Limb (tissue), 2 donors: ENCODE results near the gene UCP2.
"Not testable (repeated sequence)": the region's sequence is repeated elsewhere in the genome, so short reads cannot be mapped to it uniquely, and the experiment has no call there.

ENCODE experiments used
- DNase-seq, 2 donors: peaks; one replicate each; pipeline ENCODE4 v3.0.0-alpha.2; 2016; ENCODE audit errors: extremely low spot score in 2 of 2

UCP2 gene

DNA sequence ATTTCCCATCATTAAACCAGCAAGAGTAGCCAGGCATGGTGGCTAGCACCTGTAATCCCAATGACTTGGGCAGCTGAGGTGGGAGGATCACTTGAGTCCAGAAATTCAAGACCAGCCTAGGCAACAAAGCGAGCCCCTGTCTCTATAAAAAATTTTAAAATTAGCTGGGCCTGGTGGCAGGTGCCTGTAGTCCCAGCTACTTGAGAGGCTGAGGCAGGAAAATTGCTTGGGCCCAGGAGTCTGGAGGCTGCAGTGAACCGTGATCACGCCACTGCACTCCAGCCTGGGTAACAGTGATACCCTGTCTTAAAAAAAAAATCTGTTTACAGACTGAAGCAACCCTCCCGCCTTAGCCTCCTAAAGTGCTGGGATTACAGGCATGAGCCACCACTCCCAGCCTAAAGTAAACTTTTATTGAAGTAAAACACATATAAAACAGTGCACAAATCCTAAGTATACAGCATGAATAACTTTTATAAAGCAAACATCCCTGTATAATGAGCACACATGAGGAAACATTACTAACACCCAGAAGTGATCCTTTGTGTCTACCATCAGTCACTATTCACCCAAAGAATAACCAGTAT, 13.6 kb upstream of the UCP2 start:
- no peak for DNase-seq

DNA sequence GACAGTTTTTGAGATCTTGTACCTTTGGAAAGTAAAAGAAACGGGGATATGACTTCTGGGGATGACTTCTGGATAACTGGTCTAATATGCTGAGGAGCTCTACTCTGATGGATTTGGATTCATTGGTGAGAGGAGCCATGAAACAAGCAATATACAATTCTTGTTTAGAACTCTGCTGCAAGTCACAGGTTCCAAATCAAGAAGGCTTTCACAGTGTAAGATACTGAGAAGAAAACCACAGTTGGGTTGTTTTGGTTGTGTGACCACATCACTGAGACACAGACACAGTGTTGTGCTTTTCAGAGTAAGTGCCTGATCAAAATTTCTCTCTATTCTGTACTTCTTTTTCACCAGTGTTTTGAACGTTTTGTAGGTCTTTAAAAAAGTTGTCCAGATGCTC, 13.1 kb upstream of the UCP2 start:
- DNase-seq, result no peak

DNA sequence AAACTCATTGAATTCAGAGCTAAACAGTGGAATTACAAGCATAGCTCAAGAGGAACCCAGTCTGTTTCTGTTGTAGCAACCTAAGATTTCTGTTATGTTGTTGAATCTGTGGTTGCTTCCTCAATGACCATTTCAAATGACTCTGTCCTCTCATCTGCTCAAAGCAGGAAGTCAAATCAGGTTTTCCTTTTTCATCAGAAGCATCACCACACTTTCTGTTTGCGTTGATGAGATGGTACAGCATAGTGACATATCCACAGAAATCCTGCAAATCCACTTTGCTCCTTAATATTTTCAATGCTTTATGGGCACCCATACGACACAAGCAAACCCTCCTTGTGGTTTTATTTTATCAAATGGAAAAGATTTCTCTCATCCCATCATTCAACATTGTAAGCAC, 12.6 kb upstream of the UCP2 start:
- no peak for DNase-seq

DNA sequence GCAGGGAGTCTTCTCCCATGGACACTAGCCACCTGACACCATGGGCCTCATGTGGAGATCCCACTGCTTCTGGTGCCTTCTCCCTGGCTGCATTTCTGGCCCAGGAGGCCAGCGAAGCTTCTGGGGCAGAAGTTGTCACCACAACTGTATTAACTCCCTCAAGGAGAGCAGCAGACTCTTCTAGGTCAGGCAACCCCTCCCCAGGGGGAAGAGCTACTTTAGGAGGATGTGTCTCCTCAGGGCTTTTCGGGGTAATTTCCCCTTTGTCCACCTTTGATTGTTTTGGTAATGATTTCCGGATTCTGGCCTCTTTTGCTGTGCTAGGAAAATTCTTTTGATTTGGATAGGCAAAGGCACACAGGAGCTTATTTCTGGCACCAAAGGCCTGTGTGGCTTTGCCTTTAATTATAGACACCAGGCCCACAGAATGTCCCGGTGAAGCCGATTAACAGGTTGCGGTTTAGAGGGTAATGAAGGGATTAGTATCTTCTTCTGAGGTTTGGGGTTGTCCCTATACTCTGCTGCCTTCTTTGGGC, 8.9 kb upstream of the UCP2 start:
- no peak for DNase-seq

DNA sequence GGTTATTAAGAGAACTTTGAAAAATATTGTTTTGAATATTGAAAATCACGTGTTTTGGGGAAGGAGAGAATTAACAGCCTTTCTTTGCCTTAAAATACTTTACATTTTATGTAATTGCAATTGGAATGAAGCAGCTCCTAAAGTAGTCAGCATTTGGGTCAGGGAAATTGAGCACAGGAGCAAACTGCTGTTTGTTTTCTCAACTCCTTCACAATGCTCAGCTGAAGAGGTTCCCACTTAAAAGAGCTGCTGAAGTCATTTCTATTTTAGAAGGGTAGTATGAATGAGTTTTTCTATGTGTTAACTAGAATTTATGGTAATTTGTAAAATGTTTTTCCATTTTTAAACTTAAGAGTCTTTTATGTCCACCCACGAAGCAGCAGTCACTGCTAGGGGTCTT, 8.1 kb upstream of the UCP2 start:
- no peak for DNase-seq

DNA sequence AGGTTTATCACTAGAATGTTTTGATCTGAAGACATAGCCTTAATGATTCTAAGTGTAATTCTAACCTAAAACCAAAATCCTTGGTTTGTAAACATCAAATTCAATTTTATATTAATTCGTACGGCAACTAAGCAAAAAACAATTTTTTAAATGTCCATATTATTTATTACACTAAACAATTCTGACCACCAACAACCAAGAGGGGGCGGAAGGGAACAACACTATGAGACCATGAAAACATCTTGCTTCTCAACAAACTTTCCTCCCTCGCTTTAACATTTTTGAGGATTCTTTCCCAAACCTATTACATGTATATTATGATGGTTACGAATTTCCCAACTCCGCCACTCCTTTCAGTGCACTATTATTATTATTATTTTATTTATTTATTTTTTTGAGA, 6.5 kb upstream of the UCP2 start:
- no peak for DNase-seq

DNA sequence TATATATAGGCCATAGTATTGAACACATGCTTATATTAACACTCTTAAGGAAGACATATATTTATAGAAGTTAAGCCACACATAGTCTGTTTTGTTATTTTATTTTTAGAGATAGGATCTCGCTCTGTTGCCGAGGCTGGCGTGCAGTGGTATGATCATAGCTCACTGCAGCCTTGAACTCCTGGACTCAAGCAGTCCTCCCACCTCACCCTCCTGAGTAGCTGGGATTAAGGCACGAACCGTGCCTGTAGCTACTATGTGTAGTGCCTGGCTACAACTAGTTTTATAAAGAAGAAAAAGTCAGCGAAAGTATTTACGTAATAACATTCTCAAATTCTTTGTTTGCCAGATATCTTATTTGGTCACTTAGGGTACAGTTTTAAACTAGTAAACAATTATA, 5.6 kb upstream of the UCP2 start:
- DNase-seq, result no peak

DNA sequence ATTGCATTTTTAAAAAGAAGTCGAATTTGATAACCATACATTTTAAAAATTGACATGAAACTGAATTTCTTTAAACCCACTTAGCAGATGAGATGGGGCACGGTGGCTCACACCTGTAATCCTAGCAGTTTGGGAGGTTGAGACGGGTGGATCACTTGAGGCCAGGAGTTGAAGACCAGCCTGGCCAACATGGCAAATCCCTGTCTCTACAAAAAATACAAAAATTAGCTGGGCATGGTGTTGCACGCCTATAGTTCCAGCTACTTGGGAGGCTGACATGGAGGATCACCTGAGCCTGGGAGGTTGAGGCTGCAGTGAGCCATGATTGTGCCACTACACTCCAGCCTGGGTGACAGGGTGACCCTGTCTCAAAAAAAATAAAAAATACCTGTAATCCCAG, 3.0 kb upstream of the UCP2 start:
- not testable (repeated sequence) for DNase-seq

DNA sequence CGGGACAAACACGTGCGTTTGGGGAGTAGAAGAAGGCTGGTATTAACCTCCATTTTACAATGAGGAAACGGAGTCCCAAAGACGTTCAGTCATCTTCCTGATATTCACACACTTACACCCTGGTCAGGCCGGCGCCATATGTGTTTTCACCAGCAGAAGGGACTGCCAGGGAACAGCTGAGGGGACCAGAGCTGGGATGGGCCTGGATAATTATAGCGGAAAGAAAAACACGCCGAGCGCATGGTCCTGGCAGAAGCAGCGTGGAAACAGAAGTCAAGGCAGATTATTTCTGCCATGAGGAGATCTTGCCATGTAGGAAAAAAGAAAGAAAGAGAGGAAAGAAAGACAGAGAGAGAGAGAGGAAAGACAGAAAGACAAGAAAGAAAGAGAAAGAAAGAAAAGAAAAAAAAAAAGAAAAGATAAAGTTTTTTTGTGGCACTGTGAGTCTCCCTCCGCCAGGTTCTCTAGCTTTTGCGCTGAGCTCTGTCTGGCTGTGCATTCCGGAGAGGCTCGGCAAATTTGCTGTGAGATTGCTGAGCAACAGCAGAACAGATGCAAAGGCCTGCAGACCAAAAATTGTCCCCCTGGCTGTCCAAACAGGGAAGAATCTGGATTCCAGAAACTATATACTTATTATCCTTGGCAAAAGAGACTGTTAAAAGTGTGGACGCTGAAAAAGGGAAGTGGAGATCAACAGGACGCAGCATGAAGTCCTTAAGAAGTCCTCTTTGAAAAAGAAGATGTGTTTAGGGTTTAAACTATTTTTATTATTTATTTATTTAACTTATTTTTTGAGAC, 1.3 kb upstream of the UCP2 start:
- peak in 1 of 2 donors; percentile 37 for DNase-seq

DNA sequence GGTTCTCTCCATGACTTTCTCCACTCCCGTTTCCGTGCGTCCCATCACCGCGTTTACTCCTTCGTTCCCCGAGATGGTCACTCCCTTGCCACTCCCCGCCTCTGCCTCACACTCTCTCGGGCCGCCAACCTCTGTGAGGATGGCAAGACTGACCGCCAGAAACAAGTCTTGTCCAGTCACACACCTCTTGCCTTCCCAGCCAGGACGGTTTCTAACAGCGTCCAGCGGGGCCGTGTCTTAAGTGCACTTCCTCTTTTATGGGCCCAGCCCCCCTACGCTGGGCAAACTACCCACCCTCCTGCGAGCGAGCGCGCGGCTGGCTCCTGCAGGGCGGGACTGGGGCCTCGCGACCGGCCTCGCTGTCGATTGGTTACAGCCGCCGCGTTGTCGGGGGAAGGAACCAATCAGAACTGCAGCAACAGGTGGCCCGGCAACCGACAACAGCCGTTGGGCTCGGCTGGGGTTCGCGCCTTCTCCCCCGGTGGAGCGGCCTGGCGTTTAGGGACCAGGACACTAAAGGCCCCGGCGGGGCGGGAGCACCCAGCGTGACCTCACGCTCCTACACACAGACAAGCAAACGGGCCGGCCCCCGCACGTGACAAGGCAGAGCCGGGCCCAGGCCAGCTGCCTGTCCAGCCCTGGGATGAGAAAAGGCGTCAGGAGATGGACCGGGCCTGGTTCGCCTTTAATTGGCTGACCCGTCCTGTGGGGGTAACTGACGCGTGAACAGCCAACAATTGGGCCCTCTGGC, 522 bp upstream of the UCP2 start:
- peak; percentile 90 to 92 for DNase-seq

DNA sequence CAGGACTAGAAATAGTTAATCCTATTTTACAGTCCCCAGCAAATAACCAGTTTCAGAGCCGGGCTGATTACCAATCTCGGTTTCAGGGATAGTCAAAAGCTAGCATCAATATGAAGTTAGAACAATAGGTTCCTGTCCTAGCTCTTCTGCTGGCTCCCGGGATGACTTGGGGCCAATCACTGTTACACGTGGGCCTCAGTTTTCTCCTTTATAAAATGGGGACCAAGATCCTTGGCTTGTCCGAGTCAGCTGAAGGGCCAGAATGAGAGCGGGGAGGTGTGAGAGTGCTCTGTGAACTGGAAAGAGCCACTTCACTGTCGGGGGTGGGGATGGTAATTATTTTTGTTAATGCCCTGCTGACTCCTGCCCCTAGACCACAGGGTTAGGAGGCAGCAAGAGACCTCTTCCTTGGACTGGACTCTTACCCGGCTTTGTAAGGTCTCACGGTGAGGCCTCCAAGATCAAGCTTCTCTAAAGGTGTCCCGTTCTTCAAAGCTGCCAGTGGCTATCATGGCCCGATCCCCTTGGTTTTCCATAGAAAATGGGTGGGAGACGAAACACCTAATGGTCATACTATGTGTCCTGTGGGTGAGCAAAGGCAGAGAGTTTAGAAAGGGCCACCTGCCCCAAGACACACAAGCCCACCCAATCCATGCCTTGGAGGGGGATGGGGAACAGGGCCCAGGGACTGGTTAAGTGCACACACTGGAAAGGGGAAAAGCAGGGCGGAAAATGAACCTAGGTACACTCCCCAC, 1.4 kb downstream of the UCP2 start:
- no peak for DNase-seq

DNA sequence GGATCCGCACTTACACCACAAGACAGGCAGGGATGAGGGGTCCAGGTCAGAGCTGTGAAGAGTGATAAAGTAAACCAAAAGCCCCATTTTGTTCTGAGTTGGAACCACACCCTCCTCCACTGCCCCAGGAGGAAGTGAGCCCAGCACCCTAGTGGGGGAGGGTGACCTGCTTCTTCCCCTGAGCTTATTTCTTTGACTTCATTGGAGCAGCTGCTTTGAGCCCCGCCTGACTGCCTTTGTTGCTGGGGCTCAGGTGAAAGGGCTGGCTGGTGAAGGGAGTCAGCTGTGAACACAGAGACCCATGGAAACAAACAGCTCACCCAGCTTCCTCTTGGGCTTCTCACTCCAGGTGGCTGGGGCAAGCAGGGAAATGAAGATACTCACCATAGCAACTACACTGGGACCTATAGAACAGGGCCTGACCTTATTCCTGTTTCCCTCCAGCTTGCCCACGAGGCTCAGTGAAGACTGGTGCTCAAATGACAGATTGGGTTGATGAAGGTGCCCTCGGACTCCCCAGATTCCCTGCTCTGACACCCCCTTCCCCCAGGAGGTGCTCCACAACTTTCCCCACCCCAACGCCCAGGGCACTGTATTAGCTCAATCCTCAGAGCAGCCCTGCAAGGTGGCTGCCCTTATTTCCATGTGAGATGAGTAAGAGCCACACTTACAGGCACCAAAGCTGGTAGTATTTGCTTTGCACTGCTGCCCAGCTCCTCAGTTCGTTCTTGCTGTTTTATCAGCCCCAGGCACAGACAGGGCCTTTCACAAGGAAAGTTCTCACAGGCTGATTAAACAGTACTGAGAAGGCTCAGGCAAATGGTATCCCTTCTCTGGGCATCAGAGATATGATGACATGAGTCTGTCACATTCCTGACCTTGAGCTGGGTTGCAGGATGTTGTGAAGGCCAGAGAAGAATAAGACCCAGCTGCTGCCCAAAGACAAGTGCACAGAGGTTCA, 2.4 kb downstream of the UCP2 start:
- no peak for DNase-seq

DNA sequence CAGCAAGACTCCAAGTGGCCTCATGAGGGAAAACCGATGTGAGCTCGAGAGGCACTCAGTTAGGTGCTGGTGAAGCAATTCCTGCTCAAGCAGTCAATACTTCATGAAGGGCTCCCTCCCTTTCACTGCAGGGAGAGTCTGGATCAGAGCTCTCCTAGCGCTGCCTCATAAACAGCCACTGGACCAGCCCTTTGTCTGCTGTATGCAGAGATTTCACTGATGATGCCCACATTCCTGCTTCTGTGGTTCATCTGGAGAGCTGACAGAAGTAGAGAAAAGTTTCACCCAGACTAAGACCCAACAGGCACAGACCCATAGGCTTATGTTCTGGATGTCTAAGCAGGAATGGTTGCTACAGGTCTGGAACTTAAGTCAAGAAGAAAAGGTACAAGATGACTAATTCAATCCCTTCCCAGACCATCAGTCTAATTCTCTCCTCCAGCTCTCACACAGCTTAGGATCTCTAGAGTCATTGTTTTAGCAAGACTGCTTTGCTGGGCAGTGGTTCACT, 4.0 kb downstream of the UCP2 start:
- no peak for DNase-seq

DNA sequence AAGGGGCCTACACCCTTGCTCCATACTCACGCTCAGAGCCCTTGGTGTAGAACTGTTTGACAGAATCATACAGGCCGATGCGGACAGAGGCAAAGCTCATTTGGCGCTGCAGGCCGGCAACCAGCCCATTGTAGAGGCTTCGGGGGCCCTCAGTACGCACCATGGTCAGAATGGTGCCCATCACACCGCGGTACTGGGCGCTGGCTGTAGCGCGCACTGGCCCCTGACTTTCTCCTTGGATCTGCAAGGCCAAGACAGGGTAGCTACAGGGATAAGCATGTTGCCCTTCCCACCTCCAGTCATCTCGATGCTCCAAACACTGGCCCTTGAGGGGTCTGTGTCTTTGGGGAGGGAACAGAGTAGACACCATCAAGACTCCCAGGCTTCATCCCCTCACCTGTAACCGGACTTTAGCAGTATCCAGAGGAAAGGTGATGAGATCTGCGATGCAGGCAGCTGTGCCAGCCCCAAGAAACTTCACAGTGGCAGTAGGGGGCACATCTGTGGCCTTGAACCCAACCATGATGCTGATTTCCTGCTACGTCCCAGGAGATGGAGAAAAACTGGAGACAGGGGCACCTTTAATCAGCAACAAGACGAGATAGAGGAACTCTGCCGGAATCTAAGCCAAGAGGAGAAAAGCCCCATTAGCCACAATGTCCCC, 4.7 kb downstream of the UCP2 start:
- no peak for DNase-seq

DNA sequence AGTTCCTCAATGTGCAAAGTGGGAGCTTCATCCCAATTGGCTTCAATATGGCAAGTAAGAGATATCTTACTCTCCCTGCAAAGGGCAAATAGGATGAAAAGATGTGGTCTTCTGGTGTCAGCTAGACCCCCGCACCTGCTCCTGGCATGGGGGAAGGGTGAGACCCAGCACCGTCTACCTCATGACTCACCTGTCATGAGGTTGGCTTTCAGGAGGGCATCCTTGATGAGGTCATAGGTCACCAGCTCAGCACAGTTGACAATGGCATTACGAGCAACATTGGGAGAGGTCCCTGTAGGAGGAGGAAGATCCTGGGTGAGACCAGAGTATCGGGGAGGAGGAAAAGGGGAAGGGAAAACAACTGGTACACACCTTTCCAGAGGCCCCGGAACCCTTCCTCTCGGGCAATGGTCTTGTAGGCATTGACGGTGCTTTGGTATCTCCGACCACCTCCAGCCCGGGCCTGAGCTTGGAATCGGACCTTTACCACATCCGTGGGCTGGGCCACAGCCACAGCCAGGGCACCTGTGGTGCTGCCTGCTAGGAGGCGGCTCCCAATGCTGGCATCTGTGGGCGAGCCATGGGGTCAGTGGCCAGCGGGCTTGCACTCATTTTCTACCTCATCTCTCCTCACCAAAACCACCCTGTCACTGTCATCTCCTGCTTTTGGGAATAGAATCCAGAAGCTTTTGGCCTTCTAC, 6.0 kb downstream of the UCP2 start:
- no peak for DNase-seq

DNA sequence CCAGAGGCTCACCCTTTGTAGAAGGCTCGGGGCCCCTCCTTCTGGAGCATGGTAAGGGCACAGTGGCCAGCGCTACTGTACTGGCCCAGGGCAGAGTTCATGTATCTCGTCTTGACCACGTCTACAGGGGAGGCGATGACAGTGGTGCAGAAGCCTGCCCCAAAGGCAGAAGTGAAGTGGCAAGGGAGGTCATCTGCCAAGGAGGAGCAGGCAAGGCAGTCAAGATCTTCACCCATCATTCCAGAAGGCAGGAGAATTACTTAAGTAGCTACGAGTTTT, 7.2 kb downstream of the UCP2 start:
- no peak for DNase-seq

DNA sequence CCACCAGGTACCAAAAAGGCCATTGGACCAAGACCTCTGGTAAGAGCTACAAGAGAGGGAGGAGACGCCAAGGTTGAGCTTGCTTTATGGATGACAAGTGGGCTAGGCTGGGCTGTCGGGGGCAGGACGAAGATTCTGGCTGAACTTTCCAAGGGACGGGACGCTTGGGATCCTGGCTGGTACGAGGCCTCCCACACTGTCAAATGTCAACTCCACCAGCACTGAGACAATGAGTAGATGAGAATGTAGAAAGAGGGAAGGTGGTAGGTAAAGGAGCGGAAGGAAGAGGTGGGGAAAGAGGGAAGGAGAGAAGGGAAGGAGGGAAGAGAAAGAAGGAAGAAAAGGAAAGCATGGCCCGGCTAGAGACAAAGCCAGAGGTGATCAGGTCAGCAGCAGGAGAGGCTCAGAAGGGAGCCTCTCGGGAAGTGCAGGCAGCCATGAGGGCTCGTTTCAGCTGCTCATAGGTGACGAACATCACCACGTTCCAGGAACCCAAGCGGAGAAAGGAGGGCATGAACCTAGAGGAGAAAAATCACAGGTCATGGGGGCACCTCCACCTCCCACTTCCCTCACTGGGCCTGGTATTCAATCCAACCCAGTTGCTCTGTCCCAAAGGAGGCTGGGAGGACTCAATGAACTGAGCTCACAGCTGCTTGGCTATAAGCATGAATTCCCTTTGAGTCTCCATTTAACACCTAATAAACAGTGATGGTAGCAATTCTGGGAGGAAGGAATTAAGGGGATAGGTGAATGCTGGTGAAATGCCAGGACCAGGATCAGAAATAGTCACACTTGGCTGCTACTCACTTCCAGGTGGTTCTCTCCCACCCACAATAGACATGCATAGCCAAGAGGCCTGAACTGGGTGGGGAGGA, 7.8 kb downstream of the UCP2 start:
- DNase-seq, result no peak
